B cell (primary cell): ENCODE results near the gene OSTF1. TPM values are rescaled to one million over a fixed set of nuclear protein-coding genes. Genes with fewer than 3 reads are reported as not detected.

Experiments used
- ATAC-seq: fragments of 200-7000 bp; cut with Tn5 transposase; one replicate; pipeline ENCODE4 v1.10.0; 2021; ENCODE audit warnings: low read depth, mild to moderate bottlenecking, moderate number of reproducible peaks, moderate library complexity
- CTCF ChIA-PET: fragments of 350-600 bp; sonication (Branson Sonifier 250); formaldehyde crosslinking; loops from one replicate; lab custom pipeline; 2021; ENCODE audit warnings: antibody characterized with exemption, inconsistent platforms; lab: Charles Lee
- POLR2A ChIA-PET: fragments of 350-600 bp; sonication (Branson Sonifier 250); formaldehyde crosslinking; loops from one replicate; lab custom pipeline; 2021; ENCODE audit warnings: antibody characterized with exemption; lab: Charles Lee
- DNase-seq: peaks from one replicate; pipeline ENCODE4 v3.0.0; 2013
- H2AFZ ChIP-seq: 2 replicates; pipeline ENCODE4 v1.6.1; 2012; ENCODE audit warnings: mild to moderate bottlenecking, low read depth, low read length; ENCODE audit not compliant: insufficient read depth, poor library complexity, severe bottlenecking
- H3K27ac ChIP-seq, 2 donors: 1 replicate in 1 of 2; 2 replicates in 1 of 2; pipeline ENCODE4 v1.5.1; 2012 to 2013; ENCODE audit warnings: low read length in 2 of 2, mild to moderate bottlenecking in 2 of 2, moderate library complexity in 1 of 2
- H3K27me3 ChIP-seq, 4 experiments: fragments of 200-600 bp in 1 of 4; sonication (generic) in 1 of 4; replicated peaks in 1 of 4; 1 replicate in 2 of 4; 2 replicates in 2 of 4; pipeline versions ENCODE4 v1.6.1 to v1.7.0; 2013 to 2016; ENCODE audit warnings: low read length in 3 of 4, mild to moderate bottlenecking in 2 of 4, mixed read lengths in 1 of 4, moderate library complexity in 1 of 4; ENCODE audit not compliant: insufficient read depth in 4 of 4, control insufficient read depth in 3 of 4; ENCODE audit errors: control extremely low read depth in 1 of 4
- H3K36me3 ChIP-seq, 2 experiments: replicated peaks in 1 of 2; 1 replicate in 1 of 2; 2 replicates in 1 of 2; pipeline versions ENCODE4 v1.6.1 to v1.7.1; 2013; ENCODE audit warnings: low read length in 1 of 2; ENCODE audit not compliant: insufficient read depth in 2 of 2, control insufficient read depth in 1 of 2; ENCODE audit errors: control extremely low read depth in 1 of 2, extremely low read depth in 1 of 2
- H3K4me1 ChIP-seq, 2 donors: fragments of 200-600 bp in 1 of 2; sonication (generic) in 1 of 2; 1 replicate in 1 of 2; 2 replicates in 1 of 2; pipeline versions ENCODE4 v1.5.1 to v1.6.1; 2013 to 2017; ENCODE audit warnings: low read length in 2 of 2; ENCODE audit not compliant: control insufficient read depth in 2 of 2, insufficient read depth in 2 of 2
- H3K4me2 ChIP-seq: replicated peaks from 2 replicates; pipeline ENCODE3; 2012; ENCODE audit warnings: mild to moderate bottlenecking, low read depth, low read length; ENCODE audit not compliant: poor library complexity, severe bottlenecking
- H3K4me3 ChIP-seq, 5 experiments: fragments of 200-600 bp in 1 of 5; sonication (generic) in 1 of 5; 1 replicate in 3 of 5; 2 replicates in 2 of 5; pipeline versions ENCODE4 v1.5.1 to v1.7.0; 2011 to 2016; ENCODE audit warnings: low read length in 4 of 5, mild to moderate bottlenecking in 4 of 5, low read depth in 2 of 5, control low read depth in 1 of 5, moderate library complexity in 1 of 5; ENCODE audit not compliant: insufficient read depth in 1 of 5; ENCODE audit errors: control extremely low read depth in 1 of 5, extremely low read depth in 1 of 5
- H3K79me2 ChIP-seq: fragments of 200-600 bp; sonication (generic); one replicate; pipeline ENCODE4 v1.6.0; 2016; ENCODE audit warnings: low read length; ENCODE audit not compliant: control insufficient read depth, insufficient read depth
- H3K9ac ChIP-seq: fragments of 200-600 bp; sonication (generic); 2 replicates; pipeline ENCODE4 v1.6.1; 2017; ENCODE audit warnings: mild to moderate bottlenecking, low read length, moderate library complexity
- H3K9me3 ChIP-seq, 3 donors: one replicate each; pipeline versions ENCODE4 v1.6.1 to v1.7.1; 2013; ENCODE audit warnings: low read length in 2 of 3; ENCODE audit not compliant: control insufficient read depth in 2 of 3, insufficient read depth in 1 of 3; ENCODE audit errors: control extremely low read depth in 1 of 3
- H4K20me1 ChIP-seq: 2 replicates; pipeline ENCODE4 v1.6.0; 2012; ENCODE audit warnings: mild to moderate bottlenecking, low read length; ENCODE audit not compliant: insufficient read depth, control insufficient read depth, poor library complexity, severe bottlenecking
- H3K27ac Mint-ChIP-seq: one replicate; pipeline ENCODE4 v1.8.0; 2021; ENCODE audit warnings: mixed read lengths
- H3K27me3 Mint-ChIP-seq: one replicate; pipeline ENCODE4 v1.8.0; 2021; ENCODE audit warnings: mixed read lengths
- H3K4me1 Mint-ChIP-seq: one replicate; pipeline ENCODE4 v1.8.0; 2021; ENCODE audit warnings: mixed read lengths
- H3K4me3 Mint-ChIP-seq: one replicate; pipeline ENCODE4 v1.8.0; 2021; ENCODE audit warnings: mixed read lengths
- H3K9me3 Mint-ChIP-seq: one replicate; pipeline ENCODE4 v1.8.0; 2022; ENCODE audit warnings: mixed read lengths; ENCODE audit not compliant: insufficient read depth
- EZH2 ChIP-seq: IDR thresholded peaks from 2 replicates; pipeline ENCODE4 v1.6.1; 2012; ENCODE audit warnings: borderline replicate concordance, low read depth, mild to moderate bottlenecking, moderate library complexity, low read length; ENCODE audit not compliant: insufficient read depth, poor library complexity, severe bottlenecking
- WGBS: methylation state at CpG from one replicate; pipeline ENCODE4 v1.1.5; 2013; ENCODE audit warnings: missing lambda C conversion rate; ENCODE audit not compliant: insufficient coverage; 5-methylcytosine and 5-hydroxymethylcytosine counted together
- intact Hi-C: fragments of 100-400 bp; cut with micrococcal nuclease; formaldehyde crosslinking; loops from one replicate; pipeline ENCODE4 v1.10.0; 2022
- polyA plus RNA-seq: library from polyadenylated mRNA; depleted of rRNA; stranded (reverse); fragments of >200 nt; gene quantifications from 2 replicates; pipeline ENCODE4 v1.2.3, GENCODE V29; 2012
- total RNA-seq, 2 donors: library from RNA; stranded (reverse); fragments of 120-200 nt in 1 of 2; gene quantifications; 1 replicate in 1 of 2; 2 replicates in 1 of 2; pipeline versions ENCODE4 v1.2.3 to v1.2.4, GENCODE V29; 2013 to 2022
- TF ChIP-seq, protein P1 (sequence below): fragments of 200-600 bp; IDR thresholded peaks from one replicate; pipeline ENCODE4 v1.8.0; 2022; ENCODE audit warnings: antibody characterized with exemption, mild to moderate bottlenecking

Gene OSTF1
- total and polyA plus RNA-seq, 2 donors (not counting 1 experiment from before 2014, with no cell fraction given), result 33.8 to 62.0 TPM

DNA sequence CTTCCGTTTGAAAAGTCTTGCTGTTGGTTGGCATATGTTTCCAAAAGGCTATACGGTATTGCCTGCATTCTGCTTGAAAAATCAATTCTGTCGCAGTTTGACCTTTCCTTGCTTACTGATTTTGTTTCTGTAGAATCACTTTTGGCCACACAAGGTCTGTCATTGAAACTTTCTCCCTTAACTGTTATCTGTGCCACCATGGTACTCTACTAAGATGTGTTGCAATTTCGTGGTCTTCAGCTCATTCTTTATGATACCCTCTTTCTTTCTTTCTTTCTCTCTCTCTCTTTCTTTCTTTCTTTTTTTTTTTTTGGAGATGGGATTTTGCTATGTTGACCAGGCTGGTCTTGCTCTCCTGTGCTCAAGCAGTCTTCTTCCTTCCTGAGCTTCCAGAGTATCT, 4.5 kb downstream of the OSTF1 start:
- no peaks in the 10 kb centered on the region for H3K9me3 ChIP-seq
- Mint-ChIP-seq H3K9me3 (no peaks in the 10 kb centered on the region), H3K4me1 (peaks cover 66% of the 10 kb centered on the region), H3K4me3 (no peak overlapping the region), H3K27me3 (no peaks in the 10 kb centered on the region), H3K27ac (no peak overlapping the region)
- no peak overlapping the region for H3K27ac ChIP-seq
- ChIA-PET POLR2A (no interaction called here), CTCF (interaction anchor here (1.0 to 1.4 kb wide), 2 partner anchors 92 to 317 kb away, joined by 3 read pairs; no protein-coding TSS in a partner anchor)
- intact Hi-C loops, result no loop called here
- H3K36me3 ChIP-seq, result peaks cover 0 to 8% of the 10 kb centered on the region in 2 experiments
- TF ChIP-seq, protein P1, sequence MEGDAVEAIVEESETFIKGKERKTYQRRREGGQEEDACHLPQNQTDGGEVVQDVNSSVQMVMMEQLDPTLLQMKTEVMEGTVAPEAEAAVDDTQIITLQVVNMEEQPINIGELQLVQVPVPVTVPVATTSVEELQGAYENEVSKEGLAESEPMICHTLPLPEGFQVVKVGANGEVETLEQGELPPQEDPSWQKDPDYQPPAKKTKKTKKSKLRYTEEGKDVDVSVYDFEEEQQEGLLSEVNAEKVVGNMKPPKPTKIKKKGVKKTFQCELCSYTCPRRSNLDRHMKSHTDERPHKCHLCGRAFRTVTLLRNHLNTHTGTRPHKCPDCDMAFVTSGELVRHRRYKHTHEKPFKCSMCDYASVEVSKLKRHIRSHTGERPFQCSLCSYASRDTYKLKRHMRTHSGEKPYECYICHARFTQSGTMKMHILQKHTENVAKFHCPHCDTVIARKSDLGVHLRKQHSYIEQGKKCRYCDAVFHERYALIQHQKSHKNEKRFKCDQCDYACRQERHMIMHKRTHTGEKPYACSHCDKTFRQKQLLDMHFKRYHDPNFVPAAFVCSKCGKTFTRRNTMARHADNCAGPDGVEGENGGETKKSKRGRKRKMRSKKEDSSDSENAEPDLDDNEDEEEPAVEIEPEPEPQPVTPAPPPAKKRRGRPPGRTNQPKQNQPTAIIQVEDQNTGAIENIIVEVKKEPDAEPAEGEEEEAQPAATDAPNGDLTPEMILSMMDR, result no peak
- no peak for TF ChIP-seq EZH2
- H3K9ac ChIP-seq, result no peak overlapping the region
- H4K20me1 ChIP-seq, result peaks cover 85% of the 10 kb centered on the region
- DNase-seq (no peak), ATAC-seq (no peak)
- peaks cover 43 to 53% of the 10 kb centered on the region in 2 donors for H3K4me1 ChIP-seq
- WGBS, result 88% methylated on average over 1 of the region's 4 CpGs
- no peak overlapping the region for H2AFZ ChIP-seq
- H3K27me3 ChIP-seq, result no peaks in the 10 kb centered on the region
- no peak overlapping the region for H3K4me3 ChIP-seq
- no peak overlapping the region for H3K4me2 ChIP-seq
- H3K79me2 ChIP-seq, result peaks cover 93% of the 10 kb centered on the region

DNA sequence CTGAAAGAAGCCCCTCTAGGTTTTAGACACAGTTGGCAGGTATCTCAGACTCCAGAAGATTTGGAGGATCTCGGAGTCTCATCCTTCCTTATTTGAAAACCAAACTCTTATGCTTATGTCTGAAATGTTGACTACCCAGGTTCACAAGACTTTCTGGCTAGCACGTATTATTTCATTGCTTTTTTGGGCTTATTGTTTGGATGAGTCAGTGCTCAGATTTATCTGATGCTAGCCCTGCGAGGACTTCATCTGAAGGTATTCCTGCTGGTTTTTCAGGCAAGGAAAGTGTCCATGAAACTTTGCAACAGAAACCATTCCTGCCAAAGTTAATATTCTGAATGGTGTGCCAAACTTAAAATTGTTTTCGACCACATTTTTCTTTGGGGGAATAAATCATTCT, 8.5 kb downstream of the OSTF1 start:
- H3K4me1 ChIP-seq, result peaks cover 21 to 28% of the 10 kb centered on the region in 2 donors
- no peaks in the 10 kb centered on the region for H3K9me3 ChIP-seq
- ChIA-PET CTCF (no interaction called here), POLR2A (no interaction called here)
- DNase-seq, result no peak
- H4K20me1 ChIP-seq, result peaks cover 97% of the 10 kb centered on the region
- ATAC-seq, result no peak
- Mint-ChIP-seq H3K27me3 (no peaks in the 10 kb centered on the region), H3K27ac (no peak overlapping the region), H3K4me3 (no peak overlapping the region), H3K9me3 (no peaks in the 10 kb centered on the region), H3K4me1 (peaks cover 57% of the 10 kb centered on the region)
- no peak for TF ChIP-seq EZH2
- TF ChIP-seq, protein P1, result no peak
- peaks cover 99% of the 10 kb centered on the region for H3K79me2 ChIP-seq
- H3K4me3 ChIP-seq, result no peak overlapping the region
- 90% methylated on average over 3 of the region's 4 CpGs for WGBS
- H3K27ac ChIP-seq, result no peak overlapping the region
- H3K9ac ChIP-seq, result no peak overlapping the region
- peaks cover 0 to 19% of the 10 kb centered on the region in 2 experiments for H3K36me3 ChIP-seq
- H2AFZ ChIP-seq, result no peak overlapping the region
- intact Hi-C loops, result no loop called here
- no peak overlapping the region for H3K4me2 ChIP-seq
- no peaks in the 10 kb centered on the region for H3K27me3 ChIP-seq
